Heart left ventricle (tissue), 16 donors: ENCODE results near the gene ITIH5. TPM values are rescaled to one million over a fixed set of nuclear protein-coding genes. Genes with fewer than 3 reads are reported as not detected.
A peak's percentile ranks its signal among the peaks of the same experiment; 100 is the strongest.

ENCODE experiments used
- ATAC-seq, 4 donors: fragments of 200-7000 bp; cut with Tn5 transposase; one replicate each; pipeline ENCODE4 v1.9.1; 2020 to 2022; ENCODE audit warnings: moderate library complexity in 4 of 4, mild to moderate bottlenecking in 3 of 4, moderate number of reproducible peaks in 1 of 4
- DNase-seq, 5 donors: peaks; one replicate each; pipeline ENCODE4 v3.0.0-alpha.2; 2020
- H3K27ac ChIP-seq, 12 donors: fragments of 200-600 bp; sonication (generic) in 4 of 12; one replicate each; pipeline versions ENCODE4 v1.5.0 to v1.8.0; 2016 to 2022; ENCODE audit warnings: mild to moderate bottlenecking in 2 of 12
- H3K27me3 ChIP-seq, 9 donors: fragments of 200-600 bp; sonication (generic) in 2 of 9; one replicate each; pipeline versions ENCODE4 v1.5.1 to v1.8.0; 2016 to 2022; ENCODE audit warnings: mild to moderate bottlenecking in 3 of 9
- H3K36me3 ChIP-seq, 9 donors: fragments of 200-600 bp; sonication (generic) in 2 of 9; one replicate each; pipeline versions ENCODE4 v1.5.0 to v1.8.0; 2018 to 2022; ENCODE audit warnings: mild to moderate bottlenecking in 2 of 9
- H3K4me1 ChIP-seq, 12 donors: fragments of 200-600 bp; sonication (generic) in 4 of 12; one replicate each; pipeline versions ENCODE4 v1.5.0 to v1.8.0; 2016 to 2022; ENCODE audit warnings: mild to moderate bottlenecking in 3 of 12
- H3K4me3 ChIP-seq, 12 donors: fragments of 200-600 bp; sonication (generic) in 4 of 12; one replicate each; pipeline versions ENCODE4 v1.5.0 to v1.8.0; 2017 to 2022; ENCODE audit warnings: mild to moderate bottlenecking in 9 of 12, moderate library complexity in 4 of 12
- H3K9me3 ChIP-seq, 12 donors: fragments of 200-600 bp; sonication (generic) in 4 of 12; one replicate each; pipeline versions ENCODE4 v1.5.0 to v1.8.0; 2016 to 2022; ENCODE audit warnings: mild to moderate bottlenecking in 1 of 12
- CTCF ChIP-seq, 12 donors: fragments of 200-600 bp; sonication (generic) in 4 of 12; IDR thresholded peaks; one replicate each; pipeline versions ENCODE4 v1.5.0 to v1.8.0; 2018 to 2022; ENCODE audit warnings: antibody characterized with exemption in 12 of 12, mild to moderate bottlenecking in 5 of 12
- POLR2A ChIP-seq, 2 donors: fragments of 450-650 bp; IDR thresholded peaks; one replicate each; pipeline ENCODE4 v1.6.1; 2017; ENCODE audit warnings: antibody characterized with exemption in 2 of 2, mild to moderate bottlenecking in 2 of 2, moderate library complexity in 2 of 2
- WGBS, 4 donors: extraction: QIAGEN DNeasy Blood & Tissue Kit in 2 of 4; methylation state at CpG; one replicate each; pipeline versions ENCODE4 v1.1.5 to v1.1.7; 2013 to 2018; 5-methylcytosine and 5-hydroxymethylcytosine counted together
- intact Hi-C, 10 donors: fragments of 100-400 bp; cut with DNase I; formaldehyde crosslinking; loops; one replicate each; pipeline versions ENCODE4 v1.11.1 to v1.14.2; 2022
- polyA plus RNA-seq, 2 donors: library from polyadenylated mRNA; stranded (reverse); fragments of 200-250 nt; gene quantifications; one replicate each; pipeline ENCODE4 v1.2.3, GENCODE V29; 2013
- total RNA-seq, 9 donors: library from RNA; depleted of rRNA in 2 of 9; stranded (reverse); fragments of >200 nt in 2 of 9; fragmentation: NEBNext Ultra II Directional in 3 of 9; extraction: Animal tissue kit (Norgen Biotek cat#: 25700) in 3 of 9; gene quantifications; one replicate each; pipeline versions ENCODE4 v1.1.0 to v1.2.4, GENCODE V29; 2016 to 2023
- donor health status: ischemic (EF 13 %, LVEDD 7.1; RV severe dilation, severe dysfunction).
- donor health status: healthy with polysubstance abuse.
- donor health status: DM: no; HTN: yes; CAD: no.
- donor health status: DM: no; HTN: no; CAD: no.
- donor health status: ischemic (EF 25% LVEDD 6.9; RV normal size, moderate dysfunction).
- donor health status: ischemic (EF 25% LVEDD 5.7; RV mildly dilated, moderate dysfunction).
- donor health status: healthy.
- donor health status: DM: yes; HTN: yes; CAD: no.
- donor health status: ischemic (EF 35%, LVEDD 5.7; RV mildly dilated, moderate dysfunction).
- donor health status: nonischemic (EF 11% LVEDD 7.7; RV severe dilation, severe dysfunction).
- donor health status: DM: yes; HTN: yes; CAD: no.
- donor health status: PGD.
- donor health status: ischemic (EF 29% LVEDD 5.4; RV normal size, mild dysfunction).
- donor health status: nonischemic (EF 23%, LVEDD 6.1; RV moderate dilation, normal function).

The ITIH5 gene
- total and polyA plus RNA-seq, 11 donors = 2.7 to 20.4 (median 7.1) TPM

- DNase-seq = no peak
- H3K9me3 ChIP-seq = no peaks in the 10 kb centered on the region
- no peak overlapping the region for H3K27ac ChIP-seq
- 34 to 42% (median 35%) methylated on average over 11 of the region's 11 CpGs for WGBS, 4 donors
- peaks cover 0 to 13% (median 0%) of the 10 kb centered on the region in 12 donors for H3K4me1 ChIP-seq
- peaks cover 0 to 6% (median 0%) of the 10 kb centered on the region in 9 donors for H3K36me3 ChIP-seq
- no peak overlapping the region for H3K4me3 ChIP-seq
- intact Hi-C loops = loop anchor here in 1 of 10 donors (10.0 kb wide), 1 partner anchor 71 kb away; no protein-coding TSS in a partner anchor
- ATAC-seq = peak in 2 of 4 donors; percentile 10 to 33
- no peaks in the 10 kb centered on the region for H3K27me3 ChIP-seq
- TF ChIP-seq CTCF (IDR thresholded peaks at IDR 0.05) = no peak
- no peak for TF ChIP-seq POLR2A (IDR thresholded peaks at IDR 0.05)
These were observed 61.0 kb downstream of the ITIH5 start for GRCh38 chr10:7605565-7606295.

- H3K36me3 ChIP-seq = peaks cover 0 to 6% (median 0%) of the 10 kb centered on the region in 9 donors
- no peak for ATAC-seq
- WGBS, 4 donors = 67 to 83% (median 72%) methylated on average over 3 of the region's 3 CpGs
- H3K27ac ChIP-seq = peak overlapping the region in 1 of 12 donors; percentile 46
- H3K9me3 ChIP-seq = no peaks in the 10 kb centered on the region
- H3K4me1 ChIP-seq = peaks cover 0 to 6% (median 0%) of the 10 kb centered on the region in 12 donors
- no peak overlapping the region for H3K4me3 ChIP-seq
- TF ChIP-seq CTCF (IDR thresholded peaks at IDR 0.05) (no peak), POLR2A (IDR thresholded peaks at IDR 0.05) (no peak)
- intact Hi-C loops = loop anchor here in 1 of 10 donors (10.0 kb wide), 1 partner anchor 66 kb away; no protein-coding TSS in a partner anchor
- DNase-seq = no peak
- H3K27me3 ChIP-seq = no peaks in the 10 kb centered on the region
These were observed 65.6 kb downstream of the ITIH5 start for GRCh38 chr10:7601023-7601656.

GRCh38 chr10:7598771-7599170 lies 68.0 kb downstream of the ITIH5 start:
- no peak overlapping the region for H3K4me3 ChIP-seq
- peaks cover 0 to 2% (median 0%) of the 10 kb centered on the region in 9 donors for H3K36me3 ChIP-seq
- intact Hi-C loops = no loop called here
- H3K9me3 ChIP-seq = no peaks in the 10 kb centered on the region
- no peaks in the 10 kb centered on the region for H3K4me1 ChIP-seq
- H3K27ac ChIP-seq = peak overlapping the region in 1 of 12 donors; percentile 45
- ATAC-seq (no peak), DNase-seq (no peak)
- no peaks in the 10 kb centered on the region for H3K27me3 ChIP-seq
- no peak for TF ChIP-seq CTCF (IDR thresholded peaks at IDR 0.05)
- TF ChIP-seq POLR2A (IDR thresholded peaks at IDR 0.05) = no peak
- WGBS, 4 donors = 67 to 70% (median 68%) methylated on average over 3 of the region's 3 CpGs

- Histone ChIP-seq H3K4me3 (no peak overlapping the region), H3K27me3 (no peaks in the 10 kb centered on the region), H3K27ac (peak overlapping the region in 1 of 12 donors; percentile 77), H3K36me3 (no peaks in the 10 kb centered on the region), H3K9me3 (no peaks in the 10 kb centered on the region), H3K4me1 (peaks cover 0 to 8% (median 0%) of the 10 kb centered on the region in 12 donors)
- intact Hi-C loops = no loop called here
- ATAC-seq = no peak
- WGBS, 4 donors = 86 to 96% (median 92%) methylated on average over 6 of the region's 6 CpGs
- DNase-seq = no peak
- TF ChIP-seq POLR2A (IDR thresholded peaks at IDR 0.05) = no peak
These were observed 70.4 kb downstream of the ITIH5 start for GRCh38 chr10:7596356-7596755.
